IPS-NIHi7 (cell line): ENCODE measurements around the gene FRY.

Source experiments
- DNase-seq: peaks from one replicate; pipeline ENCODE4 v3.0.0; 2012; ENCODE audit warnings: mixed read lengths; ENCODE audit errors: extremely low spot score

FRY gene

DNA sequence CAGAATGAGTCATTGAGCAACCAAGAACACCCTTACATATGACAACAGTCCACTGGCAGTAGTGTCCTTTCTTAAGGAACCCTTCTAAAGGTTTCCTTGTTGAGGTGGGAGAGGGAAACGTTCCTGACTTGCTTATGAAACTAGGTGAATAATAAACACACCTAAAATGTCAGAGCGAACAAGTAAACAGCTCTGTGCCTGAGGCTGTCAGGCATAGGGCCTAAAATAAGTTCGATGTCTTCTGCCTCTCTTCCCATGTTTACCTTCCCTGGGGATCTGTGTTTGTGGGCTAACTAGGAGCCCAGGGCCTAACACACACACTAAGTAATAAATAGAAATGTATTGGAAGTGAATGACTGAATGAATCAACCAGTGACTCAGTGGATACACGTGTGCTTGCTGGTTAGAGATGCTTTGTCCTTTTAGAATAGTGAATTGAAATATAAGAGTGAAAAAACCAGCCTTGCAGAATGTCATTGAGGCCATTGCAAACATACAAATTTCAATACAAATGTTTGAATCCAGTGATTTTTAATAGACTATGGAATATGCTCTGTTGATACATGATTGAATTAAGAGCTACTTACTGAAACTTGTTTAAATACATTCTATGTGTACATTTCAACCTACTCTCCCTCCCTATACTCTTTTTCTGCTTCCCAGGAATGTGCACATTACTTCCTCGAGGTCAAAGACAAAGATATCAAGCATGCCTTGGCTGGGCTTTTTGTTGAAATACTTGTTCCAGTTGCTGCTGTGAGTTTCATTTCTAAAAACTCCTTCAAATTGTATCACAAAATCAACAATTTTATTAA, 102.9 kb downstream of the FRY start:
- no peak for DNase-seq

DNA sequence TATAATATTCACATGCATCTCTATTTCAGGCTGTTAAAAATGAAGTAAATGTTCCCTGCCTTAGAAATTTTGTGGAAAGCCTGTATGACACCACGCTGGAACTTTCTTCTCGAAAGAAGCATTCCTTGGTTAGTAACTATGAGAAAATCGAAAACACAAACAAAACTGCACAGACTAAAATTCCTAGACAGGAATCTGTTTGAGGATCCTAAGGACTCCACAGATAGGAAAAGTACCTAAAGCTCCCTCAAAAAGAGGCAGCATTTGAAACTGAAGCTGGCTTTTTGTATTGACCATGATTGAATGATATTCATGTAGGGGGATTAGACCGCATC, 103.4 kb downstream of the FRY start:
- no peak for DNase-seq

DNA sequence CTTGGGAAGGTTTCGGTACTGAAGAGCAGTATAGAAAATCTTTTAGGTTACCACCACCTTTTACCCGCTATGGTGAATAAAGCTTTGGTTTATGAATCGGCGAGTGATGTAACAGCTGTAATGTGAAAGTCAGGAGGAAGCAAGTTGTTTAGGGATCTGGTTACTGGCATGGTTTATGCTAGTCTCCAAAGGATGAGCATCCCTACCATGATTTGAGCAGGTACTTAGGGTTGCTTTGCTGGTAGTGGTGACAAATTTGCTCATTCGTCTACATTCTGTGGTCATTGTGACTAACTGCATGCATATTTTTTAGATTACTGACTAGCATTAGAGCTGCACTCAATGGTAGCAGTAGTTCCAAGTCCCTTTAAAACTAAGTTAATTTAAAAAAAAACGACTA, 104.1 kb downstream of the FRY start:
- no peak for DNase-seq

DNA sequence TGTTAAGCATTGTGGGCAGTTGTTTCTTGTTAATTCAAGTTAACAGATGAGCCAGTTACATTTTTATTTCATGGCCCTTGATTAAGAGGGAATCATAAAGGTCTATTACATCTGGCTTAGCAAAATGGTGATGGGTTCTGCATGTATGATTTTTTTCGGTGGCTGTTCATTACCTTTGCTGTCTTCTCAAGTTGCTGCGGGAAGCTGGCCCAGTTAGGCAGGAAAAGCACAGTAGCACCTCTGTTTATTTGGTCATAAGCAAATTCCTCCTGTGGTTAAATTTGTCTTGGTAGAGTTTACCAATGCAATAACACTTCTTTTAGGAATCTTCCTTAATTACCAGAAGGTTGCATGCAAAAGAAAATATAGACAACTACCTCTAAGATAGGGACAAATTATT, 104.5 kb downstream of the FRY start:
- no peak for DNase-seq

DNA sequence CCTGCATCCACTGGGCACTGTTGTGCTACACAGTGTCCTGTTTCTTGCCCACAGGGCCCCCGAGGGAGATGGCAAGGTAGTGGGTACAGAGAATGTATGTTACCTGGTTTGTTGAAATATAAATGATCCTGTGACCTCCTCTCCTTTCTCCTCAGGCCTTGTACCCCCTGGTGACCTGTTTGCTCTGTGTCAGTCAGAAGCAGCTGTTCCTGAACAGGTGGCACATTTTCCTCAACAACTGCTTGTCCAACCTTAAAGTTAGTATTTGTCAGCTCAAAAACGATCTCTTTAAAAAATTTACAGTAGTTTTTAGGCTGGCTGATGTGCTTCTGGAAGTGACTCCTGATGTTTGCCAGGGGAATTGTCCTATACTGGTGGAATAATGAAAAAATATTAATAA, 105.1 kb downstream of the FRY start:
- DNase-seq: no peak

- no peak for DNase-seq
Measured at GRCh38 chr13:32139251-32139650, 107.7 kb downstream of the FRY start.

DNA sequence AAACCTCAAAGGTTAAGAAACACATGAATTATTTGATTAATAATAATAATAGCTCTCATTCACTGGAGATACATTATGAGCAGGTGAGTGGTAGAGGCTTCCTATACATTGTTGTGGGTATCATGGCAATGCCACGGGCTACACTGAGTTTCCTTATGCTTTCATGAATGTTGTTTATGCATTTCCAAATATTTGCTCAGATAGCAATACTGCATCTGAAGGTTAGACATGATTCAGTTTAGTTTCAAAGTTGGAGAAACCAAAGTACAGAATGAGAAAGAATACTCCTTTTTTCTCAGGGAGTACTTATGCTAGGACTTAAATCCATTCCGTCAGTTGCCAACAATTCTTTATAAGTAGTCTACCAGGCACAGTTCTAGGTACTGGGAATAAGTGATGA, 108.5 kb downstream of the FRY start:
- DNase-seq: no peak

DNA sequence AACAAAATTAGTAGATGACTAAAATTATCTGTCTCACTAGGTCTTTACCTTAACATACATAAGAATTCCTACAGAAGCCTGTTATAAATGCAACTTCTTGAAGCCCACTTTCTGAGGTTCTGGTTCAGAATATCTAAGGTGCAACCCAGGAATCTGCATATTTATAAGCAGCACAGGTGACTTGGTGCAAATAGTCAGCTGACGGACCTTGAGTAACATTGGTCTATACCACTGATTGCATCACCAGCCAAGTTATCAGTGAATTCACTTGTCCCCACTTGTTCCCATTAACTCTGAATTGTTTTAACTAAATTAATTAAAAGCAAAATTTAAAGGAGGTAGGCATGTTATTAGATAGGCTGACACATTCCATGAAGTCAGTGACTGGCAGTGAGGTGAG, 109.9 kb downstream of the FRY start:
- no peak for DNase-seq

- DNase-seq: no peak
Measured at GRCh38 chr13:32142115-32142514, 110.5 kb downstream of the FRY start.

DNA sequence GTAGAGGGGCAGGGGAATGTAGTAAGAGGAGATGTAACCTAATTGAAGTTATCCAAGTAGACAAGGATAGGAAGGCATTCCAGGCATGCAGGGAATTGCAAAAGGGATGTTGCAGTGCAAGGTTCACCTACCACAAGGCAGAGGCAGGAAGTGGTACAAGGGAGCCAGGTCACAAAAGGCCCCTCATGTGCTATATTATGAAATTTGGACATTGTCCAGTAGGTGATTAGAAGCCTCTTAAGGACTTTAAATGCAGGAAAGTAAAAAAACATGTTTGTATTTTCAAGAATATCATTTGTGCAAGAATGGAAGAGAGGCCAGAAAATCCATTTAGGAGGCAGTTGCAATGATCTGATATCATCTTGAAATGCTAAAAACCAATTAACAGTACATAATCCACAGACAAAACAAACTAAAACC, 111.4 kb downstream of the FRY start:
- peak; percentile 45 for DNase-seq

DNA sequence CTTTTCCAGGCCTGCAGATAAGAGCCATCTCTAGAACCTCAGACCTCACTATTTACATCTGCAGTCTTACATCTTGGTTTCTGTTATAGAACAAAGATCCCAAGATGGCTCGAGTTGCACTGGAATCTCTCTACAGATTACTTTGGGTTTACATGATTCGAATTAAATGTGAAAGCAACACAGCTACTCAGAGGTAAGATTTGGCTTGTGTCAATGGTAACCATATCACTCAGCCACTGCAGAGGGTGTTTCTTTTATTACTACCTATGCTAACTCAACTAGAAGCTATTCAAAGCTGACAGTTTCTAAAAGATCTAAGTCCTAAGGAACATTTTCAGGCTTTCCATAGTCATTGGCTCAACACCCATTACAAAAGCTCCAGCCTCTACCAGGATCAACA, 115.6 kb downstream of the FRY start:
- DNase-seq: no peak

DNA sequence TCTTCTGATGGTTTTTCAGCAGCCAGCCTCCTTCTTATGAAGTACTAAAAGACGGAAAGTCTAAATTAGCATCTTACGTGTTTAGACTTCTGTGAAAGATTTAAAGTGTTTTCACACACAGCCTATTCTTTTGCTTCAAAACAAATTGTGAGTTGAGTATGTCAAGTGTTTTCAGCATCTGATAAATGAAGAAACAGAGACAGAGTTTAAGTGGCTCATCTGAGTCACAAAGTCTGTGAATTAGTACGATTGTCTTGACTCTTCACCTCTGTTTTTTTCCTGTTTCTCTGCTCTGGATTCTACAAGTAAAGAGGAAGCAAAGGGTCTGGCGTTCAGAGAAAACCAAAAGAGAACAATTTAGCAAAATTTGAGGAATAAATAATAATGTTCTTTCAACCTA, 116.4 kb downstream of the FRY start:
- DNase-seq: no peak

DNA sequence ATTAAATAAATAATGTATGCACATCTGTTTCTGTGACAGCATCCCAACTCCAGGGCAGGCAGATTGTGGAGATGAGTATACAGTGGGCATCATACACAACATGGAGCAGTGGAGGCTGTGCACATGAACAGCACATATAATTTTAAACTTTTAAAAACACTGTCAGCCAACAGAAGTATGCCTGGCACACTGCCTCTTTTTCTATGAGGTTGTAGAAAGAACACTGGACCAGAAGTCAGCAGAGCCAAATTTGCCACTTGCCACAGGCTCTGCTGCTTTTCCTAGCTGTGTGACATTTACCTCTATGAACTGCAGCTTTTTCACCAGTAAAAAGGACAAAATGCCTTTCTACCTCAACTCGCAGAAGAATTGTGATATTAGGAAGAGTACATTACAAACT, 118.7 kb downstream of the FRY start:
- no peak for DNase-seq

DNA sequence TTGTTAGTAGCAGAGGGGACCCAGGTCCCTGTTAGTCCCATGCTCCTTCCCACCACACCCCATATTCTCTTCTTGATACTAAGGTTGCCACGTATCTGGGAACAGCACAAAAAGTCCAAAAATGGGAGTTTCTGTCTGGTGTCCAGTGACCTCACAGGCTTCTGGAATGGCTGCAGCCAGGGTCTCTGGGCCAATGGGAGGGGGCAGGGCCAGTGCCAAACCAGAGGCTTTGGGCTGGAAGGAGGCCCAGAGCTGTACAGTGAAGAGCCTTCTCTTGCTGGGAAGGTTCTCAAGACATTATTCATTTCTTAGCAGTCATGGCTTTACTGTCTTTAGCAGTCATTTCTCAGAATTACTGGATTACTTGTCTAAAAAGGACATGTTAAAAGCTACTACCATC, 119.2 kb downstream of the FRY start:
- no peak for DNase-seq

DNA sequence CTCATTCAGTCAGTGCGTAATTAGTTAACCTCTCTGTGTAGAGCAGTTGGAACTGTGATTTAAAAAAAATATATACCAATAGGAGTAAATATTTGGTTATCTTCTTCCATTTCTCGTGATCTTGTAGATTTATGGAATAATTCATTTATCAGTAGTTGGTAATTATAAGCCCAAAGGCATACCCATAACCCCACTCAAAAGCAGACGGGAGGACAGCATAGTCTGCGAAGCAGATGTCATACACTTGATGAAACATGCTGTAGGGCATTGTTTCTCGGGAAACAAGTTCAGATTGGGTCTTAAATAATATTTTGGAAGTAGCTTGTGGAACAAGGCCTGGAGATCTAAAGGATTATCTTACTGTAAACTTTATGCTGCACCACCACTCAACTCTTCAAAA, 119.7 kb downstream of the FRY start:
- no peak for DNase-seq

DNA sequence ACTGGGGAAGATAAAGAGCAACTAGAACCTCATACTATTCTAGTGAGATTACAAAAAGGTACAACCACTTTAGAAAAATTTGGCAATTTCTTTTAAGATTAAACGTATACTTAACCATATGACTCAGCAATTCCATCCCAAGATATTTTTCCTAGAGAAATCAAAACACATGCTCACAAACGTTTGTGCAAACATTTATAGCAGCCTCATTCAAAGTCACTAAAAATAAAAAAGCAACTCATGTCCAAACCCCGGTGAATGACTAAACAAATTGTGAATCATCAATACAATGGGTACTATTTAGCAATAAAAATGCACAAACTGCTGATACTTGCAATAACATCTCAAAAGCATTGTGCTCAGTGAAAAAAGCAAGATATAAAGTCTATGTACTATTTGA, 121.5 kb downstream of the FRY start:
- DNase-seq: no peak

- DNase-seq: no peak
Measured at GRCh38 chr13:32159137-32159869, 127.7 kb downstream of the FRY start.

DNA sequence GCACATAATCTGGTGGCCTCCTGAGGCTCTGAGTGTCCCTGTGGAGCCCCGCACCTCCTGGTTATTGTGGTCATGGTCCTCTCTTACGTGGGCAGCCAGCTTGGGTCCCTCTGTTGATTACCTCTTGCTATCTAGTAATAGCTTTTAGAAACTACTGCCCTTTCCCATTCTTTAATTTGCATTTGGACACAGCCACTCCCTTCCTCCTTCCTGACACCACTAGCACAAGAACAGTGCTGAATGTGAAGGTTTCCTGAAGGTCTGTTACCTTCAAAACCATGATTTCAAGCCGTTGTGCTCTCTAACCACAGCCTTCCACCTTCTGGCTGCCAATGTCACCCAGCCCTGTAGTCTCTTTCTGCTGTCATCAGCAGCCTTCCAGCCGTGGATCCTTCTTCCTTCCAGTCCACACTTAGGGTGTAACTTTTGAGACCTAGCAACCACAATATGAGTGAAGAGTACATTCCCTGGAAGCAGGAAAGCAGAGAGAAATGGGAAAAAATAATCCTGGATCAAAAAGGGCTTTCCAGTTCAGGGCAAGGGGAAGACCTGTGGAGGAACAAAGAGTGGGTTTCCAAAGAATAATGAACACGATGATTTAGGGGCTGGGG, 130.9 kb downstream of the FRY start:
- DNase-seq: no peak

- peak; percentile 84 for DNase-seq
Measured at GRCh38 chr13:32164622-32165268, 133.2 kb downstream of the FRY start.

DNA sequence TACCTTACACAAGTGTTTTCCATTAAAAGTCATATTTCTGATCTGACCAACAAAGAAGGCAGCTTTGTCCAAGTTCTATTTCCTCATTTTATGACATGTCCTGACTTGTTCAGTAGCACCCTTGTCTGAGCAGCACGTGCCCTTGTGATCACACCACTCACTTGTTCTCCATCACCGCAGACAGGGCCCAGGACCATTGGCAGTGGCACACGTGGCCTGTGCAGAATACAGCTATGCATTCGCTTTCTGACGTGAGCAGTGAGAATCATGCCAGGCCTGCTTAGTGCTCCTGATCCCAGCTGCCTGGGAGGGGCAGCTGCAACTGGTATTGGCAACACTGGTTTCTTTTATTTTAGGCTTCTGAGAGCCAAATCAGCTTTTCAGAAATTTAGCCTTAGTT, 134.2 kb downstream of the FRY start:
- no peak for DNase-seq

DNA sequence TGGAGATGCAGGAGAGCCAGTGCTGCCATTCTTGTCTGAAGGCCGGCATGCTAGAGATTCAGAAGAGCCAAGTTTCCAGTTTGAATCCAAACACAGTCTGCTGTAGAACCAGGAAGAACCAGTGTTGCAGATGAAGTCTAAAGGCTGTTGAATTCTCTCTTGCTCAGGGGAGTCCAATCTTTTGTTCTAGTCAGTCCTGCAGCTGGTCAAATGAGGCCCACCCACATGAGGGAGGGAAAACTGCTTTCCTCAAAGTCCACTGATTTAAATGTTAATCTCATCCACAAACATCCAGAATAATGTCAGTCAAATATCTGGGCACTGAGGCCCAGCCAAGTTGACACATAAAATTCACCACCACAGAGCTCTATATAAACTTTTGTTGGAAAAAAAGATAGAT, 136.6 kb downstream of the FRY start:
- no peak for DNase-seq

DNA sequence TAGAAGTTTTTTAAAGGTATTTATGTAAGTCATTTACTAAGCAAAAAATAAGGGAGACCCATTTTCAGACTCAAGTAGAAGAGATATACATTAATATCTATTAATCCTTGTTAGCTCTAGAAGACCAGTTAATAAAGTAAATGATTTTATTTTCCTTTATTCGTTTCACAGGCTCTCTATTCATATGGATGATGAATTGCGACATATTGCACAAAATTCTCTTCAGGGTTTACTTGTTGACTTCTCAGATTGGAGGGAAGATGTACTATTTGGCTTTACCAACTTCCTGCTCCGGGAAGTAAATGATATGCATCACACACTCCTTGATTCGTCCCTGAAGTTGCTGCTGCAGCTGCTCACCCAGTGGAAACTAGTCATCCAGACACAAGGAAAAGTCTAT, 139.3 kb downstream of the FRY start:
- no peak for DNase-seq

DNA sequence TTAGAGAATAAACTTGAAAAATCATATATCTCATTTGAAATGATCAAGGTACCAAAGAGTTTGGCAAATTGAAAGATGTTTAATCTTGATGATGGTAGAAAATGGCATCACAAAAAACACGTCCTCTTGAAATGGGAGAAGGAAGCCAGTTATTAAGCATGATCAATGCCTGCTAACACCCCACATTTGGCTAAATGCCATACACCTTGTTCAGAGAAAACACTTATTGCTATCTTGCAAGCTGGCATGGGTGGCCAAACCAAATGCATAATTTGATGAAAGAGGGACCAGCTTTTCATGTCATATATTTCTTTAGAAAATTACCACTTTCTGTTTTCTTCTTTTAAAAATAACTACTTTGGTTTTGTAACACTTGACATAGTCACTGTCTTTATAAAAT, 142.3 kb downstream of the FRY start:
- no peak for DNase-seq
